GM18505 (cell line): ENCODE data around the gene DPYSL5.

Source experiments
- ATAC-seq: cut with Tn5 transposase; IDR thresholded peaks from one replicate; pipeline ENCODE4 v1.9.1; 2021; ENCODE audit not compliant: unreplicated experiment
- POLR2A ChIP-seq: IDR thresholded peaks from 4 replicates; pipeline ENCODE4 v1.6.1; 2011; ENCODE audit warnings: borderline replicate concordance; ENCODE audit not compliant: insufficient read depth, insufficient read length; ENCODE audit errors: extremely low read depth

The DPYSL5 gene

DNA sequence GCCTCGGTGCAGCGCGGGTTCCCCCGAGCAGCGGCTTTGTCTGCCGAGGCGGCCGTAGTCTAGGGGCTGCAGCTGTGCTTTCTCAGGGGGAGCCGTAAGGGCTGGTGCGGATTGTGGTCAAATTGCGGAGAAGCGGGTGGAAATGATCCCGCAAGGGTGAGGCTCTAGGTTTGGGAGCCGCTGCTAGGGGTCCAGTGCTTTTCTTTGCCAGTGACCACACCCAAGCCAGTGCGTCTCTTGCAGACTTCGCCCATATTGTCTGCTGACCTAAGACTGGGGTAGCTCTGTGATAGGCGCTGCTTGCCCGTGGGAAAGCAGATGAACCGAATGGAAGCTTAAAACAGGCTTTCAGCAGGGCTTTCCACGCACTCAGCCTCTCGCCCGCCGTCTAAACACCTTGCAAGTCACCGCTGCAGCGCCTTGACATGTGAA, 2.1 kb downstream of the DPYSL5 start:
- no peak for ATAC-seq

DNA sequence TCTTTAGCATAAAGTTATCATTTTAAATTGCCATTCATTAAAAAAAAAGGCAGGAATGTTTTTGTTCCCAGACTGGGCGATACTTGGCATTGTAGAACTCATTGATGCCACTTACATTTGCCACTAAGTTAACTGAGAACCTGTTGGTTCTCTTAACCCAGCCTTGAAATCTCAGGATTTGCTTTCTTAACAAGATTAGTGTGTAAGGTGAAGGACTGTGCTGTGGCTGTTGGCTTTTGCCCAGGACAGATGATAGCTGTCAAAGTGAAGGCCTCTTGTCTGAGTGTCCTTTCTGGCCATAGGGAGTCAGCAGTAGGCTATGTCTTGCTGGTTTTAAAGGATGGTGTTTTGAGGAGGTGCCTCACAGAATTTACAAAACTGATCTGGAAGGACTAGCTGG, 2.6 kb downstream of the DPYSL5 start:
- TF ChIP-seq POLR2A: no peak
- no peak for ATAC-seq

More for the DNA sequence above, 2.1 kb downstream of the DPYSL5 start:
- TF ChIP-seq POLR2A: no peak

DNA sequence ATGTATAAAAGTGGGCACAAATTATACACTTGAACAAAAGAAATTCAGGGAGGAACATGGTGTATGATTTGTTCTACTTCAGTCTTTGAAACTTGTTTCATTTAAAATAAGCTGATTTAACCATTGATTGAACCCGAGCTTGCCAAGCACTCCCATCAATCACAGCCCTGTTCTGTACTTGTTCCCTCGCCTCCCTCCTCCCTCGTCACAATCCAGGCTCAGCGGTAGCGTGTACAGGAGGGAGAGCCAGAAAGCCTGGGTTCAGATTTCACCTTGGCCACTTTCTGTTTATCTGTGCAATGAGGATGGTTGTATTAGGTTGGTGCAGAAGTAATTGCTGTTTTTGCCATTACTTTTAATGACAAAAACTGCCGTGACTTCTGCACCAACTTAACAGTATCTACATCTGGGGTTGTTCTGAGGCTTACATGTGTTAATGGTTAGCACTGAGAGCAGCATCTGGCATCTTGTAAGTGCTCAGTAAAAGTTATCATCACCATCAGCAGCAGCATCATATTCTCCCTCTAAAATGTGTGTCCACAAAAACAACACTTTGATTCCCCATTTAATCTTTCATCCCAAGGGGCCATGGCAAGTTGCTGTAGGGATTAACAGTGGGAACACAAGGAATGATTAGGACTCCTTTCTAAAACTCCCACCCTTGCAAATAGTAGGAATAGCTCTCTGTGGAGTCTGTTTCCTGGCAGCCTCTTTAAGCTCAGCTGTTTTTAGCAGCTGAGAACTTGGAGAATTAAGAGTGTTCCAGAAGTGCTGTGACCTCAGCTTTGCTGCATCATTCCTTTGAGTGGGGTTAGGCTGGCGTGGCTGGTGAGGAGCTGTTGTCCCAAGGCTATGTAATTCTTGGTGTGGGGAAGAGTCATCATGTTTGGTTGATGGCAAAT, 4.7 kb downstream of the DPYSL5 start:
- TF ChIP-seq POLR2A: no peak
- no peak for ATAC-seq

DNA sequence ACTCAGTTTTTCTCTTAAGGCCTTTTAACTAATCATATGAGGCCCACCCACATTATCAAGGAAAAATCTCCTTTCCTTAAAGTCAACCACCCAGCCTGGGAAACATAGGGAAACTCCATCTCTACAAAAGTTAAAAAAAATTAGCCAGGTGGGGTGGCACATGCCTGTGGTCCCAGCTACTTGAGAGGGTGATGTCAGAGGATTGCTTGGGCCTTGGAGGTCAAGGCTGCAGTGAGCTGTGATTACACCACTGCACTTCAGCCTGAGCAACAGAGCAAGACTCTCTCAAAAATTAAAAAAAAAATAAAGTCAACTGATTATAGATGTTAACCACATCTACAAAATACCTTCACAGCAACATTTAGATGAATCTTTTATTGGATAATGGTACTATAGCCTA, 5.8 kb downstream of the DPYSL5 start:
- ATAC-seq: no peak
- TF ChIP-seq POLR2A: no peak

DNA sequence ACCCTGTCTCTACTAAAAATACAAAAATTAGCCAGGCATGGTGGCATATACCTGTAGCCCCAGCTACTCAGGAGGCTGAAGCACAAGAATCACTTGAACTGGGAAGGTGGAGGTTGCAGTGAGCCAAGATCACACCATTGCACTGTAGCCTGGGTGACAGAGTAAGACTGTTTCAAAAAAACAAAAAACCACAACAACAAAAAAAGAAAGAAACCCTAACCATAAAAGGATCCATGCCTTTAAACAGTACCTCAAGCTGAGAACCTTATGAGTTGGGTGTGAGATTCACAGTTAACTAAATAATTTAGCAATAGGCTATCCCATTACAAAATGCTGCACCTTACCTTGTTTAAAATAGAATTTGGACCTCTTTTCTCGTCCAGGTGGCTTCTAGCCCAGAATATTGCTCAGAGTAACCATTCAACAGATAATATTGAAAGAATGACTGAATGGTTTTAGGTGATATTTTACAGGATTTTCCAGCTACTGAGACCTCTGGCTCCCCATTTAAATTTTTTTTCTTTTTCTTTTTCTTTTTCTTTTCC, 6.4 kb downstream of the DPYSL5 start:
- no peak for TF ChIP-seq POLR2A
- no peak for ATAC-seq

DNA sequence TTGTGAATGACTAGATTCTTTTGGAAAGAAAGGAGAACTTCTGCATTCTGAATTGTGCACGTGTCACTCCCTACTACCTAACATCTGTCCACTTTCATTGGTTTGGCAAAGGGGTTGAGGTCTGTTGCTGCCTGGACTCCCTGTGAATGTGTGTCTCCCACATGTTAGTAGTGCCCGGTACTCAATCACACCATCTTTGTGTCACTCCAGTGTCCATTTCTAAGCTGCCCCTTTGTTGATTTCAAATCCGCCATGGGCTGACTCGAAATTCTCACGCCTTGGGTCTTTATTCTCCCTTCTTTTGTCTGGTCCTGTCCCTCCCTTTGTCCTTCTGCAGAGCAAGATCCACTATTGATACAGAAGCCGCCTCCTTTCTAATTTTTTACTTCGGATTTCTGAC, 7.5 kb downstream of the DPYSL5 start:
- no peak for TF ChIP-seq POLR2A
- no peak for ATAC-seq

DNA sequence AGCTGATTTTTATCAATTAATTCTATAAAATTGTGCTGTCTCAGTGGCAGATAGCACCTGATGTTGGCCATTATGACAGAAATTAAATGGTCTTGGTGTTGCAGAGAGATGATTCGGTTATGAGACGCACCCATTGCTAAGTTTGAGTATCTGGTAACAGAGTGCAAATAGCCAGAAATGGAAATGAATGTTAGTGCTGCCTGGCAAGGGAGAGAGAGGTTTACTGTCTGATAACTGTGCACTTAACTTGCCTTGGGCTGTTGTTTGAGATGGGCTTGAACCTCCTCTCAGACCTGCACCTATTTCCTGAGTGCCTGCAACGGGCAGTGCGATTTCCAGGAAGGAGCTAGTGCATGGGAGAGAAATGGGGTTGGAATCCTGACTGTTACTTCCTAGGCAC, 11.7 kb downstream of the DPYSL5 start:
- TF ChIP-seq POLR2A: no peak
- ATAC-seq: no peak

DNA sequence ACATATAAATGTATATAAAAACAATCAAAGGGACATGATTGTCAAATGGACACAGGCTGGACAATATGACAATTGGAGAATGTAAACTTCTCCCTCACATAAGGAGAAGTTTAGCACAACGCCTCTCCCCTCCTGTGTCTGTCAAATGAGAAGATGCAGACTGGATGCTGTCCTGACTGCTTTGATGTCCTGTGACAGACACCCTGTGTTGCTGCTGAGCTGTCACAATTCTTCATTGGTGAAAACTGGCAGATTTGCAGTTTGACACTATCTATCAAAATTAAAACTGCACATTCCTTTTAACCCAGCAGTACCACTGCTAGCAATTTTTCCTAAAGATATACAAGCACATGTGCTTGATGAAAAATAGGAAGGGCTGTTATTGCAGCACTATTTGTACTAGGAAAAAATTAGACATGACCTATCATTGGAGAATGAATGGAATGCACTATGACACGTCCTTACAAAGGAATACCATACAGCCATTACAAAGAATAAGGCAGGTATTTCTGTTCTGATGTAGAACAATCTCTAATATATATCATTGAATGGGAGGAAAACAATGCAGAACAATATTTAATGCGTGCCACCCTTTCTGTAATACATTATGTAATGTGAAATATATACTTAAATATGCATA, 12.4 kb downstream of the DPYSL5 start:
- TF ChIP-seq POLR2A: no peak
- ATAC-seq: no peak

DNA sequence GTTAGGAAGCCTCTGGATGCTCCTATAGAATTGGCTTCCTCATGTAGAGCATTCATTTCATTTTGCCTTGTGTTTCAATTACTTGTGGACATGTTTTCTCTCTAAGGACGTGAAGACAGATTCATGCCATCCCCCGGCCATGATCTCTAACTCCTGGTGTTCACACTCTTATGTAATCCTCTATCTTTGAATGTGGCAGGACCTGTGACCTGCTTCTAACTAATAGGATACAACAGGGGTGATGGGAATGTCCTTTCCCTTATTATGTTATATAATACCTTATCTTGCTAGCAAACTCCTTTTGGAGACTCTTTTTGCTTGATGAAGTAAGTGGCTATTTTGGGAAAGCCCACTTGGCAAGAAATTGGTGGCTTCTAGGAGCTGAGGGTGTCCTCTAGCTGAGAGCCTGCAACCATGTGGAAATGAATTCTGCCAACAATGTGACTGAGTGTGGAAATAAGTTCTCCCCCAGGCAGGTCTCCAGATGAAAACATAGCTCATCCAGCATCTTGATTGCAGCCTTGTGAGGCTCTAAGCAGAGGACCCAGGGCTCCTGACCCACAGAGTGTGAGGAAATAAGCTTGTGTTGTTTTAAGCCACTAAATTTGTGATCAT, 13.8 kb downstream of the DPYSL5 start:
- no peak for TF ChIP-seq POLR2A
- ATAC-seq: no peak

DNA sequence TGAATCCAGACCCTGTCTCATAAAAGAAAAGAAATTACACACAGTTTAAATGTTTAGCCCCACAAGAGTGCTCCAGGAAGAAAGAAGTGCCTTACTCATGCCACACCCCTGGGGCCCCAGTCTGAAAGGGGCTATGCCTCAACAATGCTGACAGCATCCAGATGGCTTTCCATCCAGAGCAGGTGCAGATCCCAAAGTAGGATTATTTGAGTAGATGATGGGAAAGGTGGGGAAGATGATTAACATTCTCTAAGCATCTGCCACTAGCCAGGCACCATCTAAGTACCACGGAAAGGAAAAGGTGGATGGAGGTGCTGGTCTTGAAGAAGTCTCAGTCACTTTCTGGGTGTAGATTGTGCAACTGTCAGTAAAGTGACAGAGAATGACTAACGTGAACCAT, 16.3 kb downstream of the DPYSL5 start:
- TF ChIP-seq POLR2A: no peak

DNA sequence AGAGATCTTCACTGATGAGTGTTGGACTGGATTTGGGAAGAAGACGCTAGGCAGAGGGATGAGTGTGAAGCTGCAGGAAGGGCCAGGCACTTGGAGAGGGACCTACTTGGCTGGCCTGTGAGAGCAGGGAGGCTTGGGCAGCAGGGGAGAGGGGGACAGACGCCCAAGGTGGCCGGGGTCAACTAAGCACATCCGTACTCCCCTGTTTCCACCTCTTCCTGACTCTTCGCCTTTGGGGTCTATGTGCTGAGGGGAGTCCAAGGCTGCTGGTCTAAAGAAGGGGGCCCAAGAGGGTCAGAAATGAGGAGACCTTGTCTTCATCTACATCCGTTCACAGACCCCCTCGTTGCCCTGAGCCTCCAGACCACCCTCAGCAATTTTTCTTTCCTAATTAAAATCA, 16.7 kb downstream of the DPYSL5 start:
- no peak for TF ChIP-seq POLR2A
- ATAC-seq: no peak

More for the DNA sequence above, 16.3 kb downstream of the DPYSL5 start:
- ATAC-seq: no peak

DNA sequence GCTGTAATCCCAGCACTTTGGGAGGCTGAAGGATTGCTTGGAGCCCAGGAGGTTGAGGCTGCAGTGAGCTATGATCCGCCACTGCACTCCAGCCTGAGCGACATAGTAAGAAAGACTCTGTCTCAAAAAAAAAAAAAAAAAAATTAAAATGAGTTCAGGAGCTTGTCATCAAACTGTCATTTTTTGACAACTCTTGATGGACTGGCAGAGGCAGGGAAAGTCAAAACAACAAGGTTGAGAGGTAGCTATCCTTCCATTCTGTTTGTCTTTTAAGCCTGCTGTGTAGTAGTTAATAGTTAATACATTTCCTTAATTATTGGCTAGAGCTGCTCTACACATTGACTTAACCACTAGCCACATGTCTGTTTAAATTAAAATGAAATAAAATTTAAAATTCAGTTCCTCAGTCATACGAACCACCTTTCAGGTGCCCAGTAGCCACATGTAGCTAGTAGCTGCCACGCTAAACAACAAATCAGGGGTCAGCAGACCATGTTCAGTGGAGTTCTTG, 22.7 kb downstream of the DPYSL5 start:
- TF ChIP-seq POLR2A: no peak
- ATAC-seq: no peak

DNA sequence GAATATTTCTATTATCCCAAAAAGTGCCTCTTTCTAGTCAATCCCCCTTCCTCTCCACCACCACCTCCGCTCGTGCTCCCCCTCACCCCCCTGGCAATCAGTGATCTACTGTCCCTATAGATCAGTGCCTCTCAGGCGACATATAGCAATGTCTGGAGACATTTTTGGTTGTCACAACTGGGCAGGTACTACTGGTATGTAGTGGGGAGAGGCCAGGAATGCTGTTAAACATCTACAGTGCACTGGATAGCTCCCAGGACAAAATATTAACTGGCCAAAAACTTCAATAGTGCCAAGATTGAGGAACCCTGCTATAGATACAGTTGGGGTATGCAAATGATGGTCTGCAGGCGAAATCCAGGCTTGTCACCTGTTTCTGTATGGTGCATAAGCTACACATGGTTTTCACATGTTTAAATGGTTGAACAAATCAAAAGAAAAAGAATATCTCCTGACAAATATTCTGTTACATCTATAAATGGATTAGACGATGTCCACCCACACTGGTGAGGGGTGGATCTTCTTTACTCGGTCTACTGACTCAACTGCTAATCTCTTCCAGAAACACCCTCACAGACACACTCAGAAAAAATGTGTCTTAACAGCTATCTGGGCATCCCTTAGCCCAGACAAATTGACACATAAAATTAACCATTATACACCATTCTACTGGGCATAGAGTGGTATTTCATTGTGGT, 25.5 kb downstream of the DPYSL5 start:
- no peak for ATAC-seq
- no peak for TF ChIP-seq POLR2A
